Stimulated activated CD8-positive, alpha-beta memory T cell treated with anti-CD3 and anti-CD28 coated beads, Interleukin-15, amount 100 ng/mL, for 24 hours (primary cell): ENCODE results near the gene METTL27.
"Not testable (repeated sequence)": the region's sequence is repeated elsewhere in the genome, so short reads cannot be mapped to it uniquely, and the experiment has no call there.

Experiments used
- DNase-seq: peaks from one replicate; pipeline ENCODE4 v3.0.0-alpha.2; 2020; ENCODE audit warnings: low read depth

METTL27 gene

GRCh38 chr7:73842067-73842976, at the start of gene METTL27:
Gene METTL27, minus strand, starts transcription at chr7:73842516. Its CDS starts 376 bp downstream, at chr7:73842140.
- peak; percentile 72 for DNase-seq

GRCh38 chr7:73891178-73891885, 49.0 kb upstream of the METTL27 start:
- no peak for DNase-seq

GRCh38 chr7:73890555-73891147, 48.3 kb upstream of the METTL27 start:
- DNase-seq, result no peak

- DNase-seq, result no peak
Observed at GRCh38 chr7:73888959-73889358, 46.6 kb upstream of the METTL27 start.

- no peak for DNase-seq
Observed at GRCh38 chr7:73887762-73888161, 45.4 kb upstream of the METTL27 start.

- DNase-seq, result no peak
Observed at GRCh38 chr7:73885975-73886798, 43.9 kb upstream of the METTL27 start.

- no peak for DNase-seq
Observed at GRCh38 chr7:73885433-73885974, 43.2 kb upstream of the METTL27 start.

GRCh38 chr7:73884867-73885422, 42.6 kb upstream of the METTL27 start:
- DNase-seq, result not testable (repeated sequence)

- no peak for DNase-seq
Observed at GRCh38 chr7:73882047-73882402, 39.7 kb upstream of the METTL27 start.

GRCh38 chr7:73881352-73882046, 39.2 kb upstream of the METTL27 start:
- DNase-seq, result no peak

GRCh38 chr7:73880755-73881328, 38.5 kb upstream of the METTL27 start:
- no peak for DNase-seq

GRCh38 chr7:73879977-73880681, 37.8 kb upstream of the METTL27 start:
- no peak for DNase-seq

GRCh38 chr7:73876973-73877372, 34.7 kb upstream of the METTL27 start:
- no peak for DNase-seq

GRCh38 chr7:73876361-73876760, 34.0 kb upstream of the METTL27 start:
- DNase-seq, result no peak

GRCh38 chr7:73872056-73872908, 30.0 kb upstream of the METTL27 start:
- DNase-seq, result no peak

- no peak for DNase-seq
Observed at GRCh38 chr7:73871163-73872011, 29.1 kb upstream of the METTL27 start.

- no peak for DNase-seq
Observed at GRCh38 chr7:73870041-73870492, 27.8 kb upstream of the METTL27 start.
